ENCODE data around the gene PLEKHG1.

Gene PLEKHG1

DNA sequence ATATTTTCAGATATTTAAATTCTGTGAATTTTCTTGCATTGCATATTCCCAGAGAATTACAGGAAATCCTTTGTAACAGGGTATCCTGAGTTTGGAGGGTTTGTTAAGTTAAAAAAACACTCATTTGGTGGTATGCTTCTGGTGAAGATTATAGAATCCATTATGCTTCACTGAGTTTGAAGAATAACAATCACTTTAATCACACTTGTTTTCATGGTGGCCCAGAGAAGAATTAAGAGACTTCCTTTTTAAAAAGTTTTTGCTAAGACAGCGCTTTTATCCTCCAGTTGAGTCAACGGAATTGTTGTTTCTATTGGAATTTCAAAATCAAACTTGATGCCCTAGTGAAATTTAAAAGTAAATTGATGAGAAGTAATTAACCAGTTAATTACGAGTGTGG is 17.4 kb downstream of the PLEKHG1 start:
- H3K4me3 ChIP-seq (ENCODE audit: low read depth, low read length): no peak overlapping the region
- TF ChIP-seq, protein P1, sequence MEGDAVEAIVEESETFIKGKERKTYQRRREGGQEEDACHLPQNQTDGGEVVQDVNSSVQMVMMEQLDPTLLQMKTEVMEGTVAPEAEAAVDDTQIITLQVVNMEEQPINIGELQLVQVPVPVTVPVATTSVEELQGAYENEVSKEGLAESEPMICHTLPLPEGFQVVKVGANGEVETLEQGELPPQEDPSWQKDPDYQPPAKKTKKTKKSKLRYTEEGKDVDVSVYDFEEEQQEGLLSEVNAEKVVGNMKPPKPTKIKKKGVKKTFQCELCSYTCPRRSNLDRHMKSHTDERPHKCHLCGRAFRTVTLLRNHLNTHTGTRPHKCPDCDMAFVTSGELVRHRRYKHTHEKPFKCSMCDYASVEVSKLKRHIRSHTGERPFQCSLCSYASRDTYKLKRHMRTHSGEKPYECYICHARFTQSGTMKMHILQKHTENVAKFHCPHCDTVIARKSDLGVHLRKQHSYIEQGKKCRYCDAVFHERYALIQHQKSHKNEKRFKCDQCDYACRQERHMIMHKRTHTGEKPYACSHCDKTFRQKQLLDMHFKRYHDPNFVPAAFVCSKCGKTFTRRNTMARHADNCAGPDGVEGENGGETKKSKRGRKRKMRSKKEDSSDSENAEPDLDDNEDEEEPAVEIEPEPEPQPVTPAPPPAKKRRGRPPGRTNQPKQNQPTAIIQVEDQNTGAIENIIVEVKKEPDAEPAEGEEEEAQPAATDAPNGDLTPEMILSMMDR (conservative IDR thresholded peaks at IDR 0.05; ENCODE audit: low read depth, low read length): no peak
- no peak for DNase-seq (ENCODE audit: low read depth)

- DNase-seq (ENCODE audit: low read depth): no peak
- H3K4me3 ChIP-seq (ENCODE audit: low read depth, low read length): no peak overlapping the region
- TF ChIP-seq, protein P1 (conservative IDR thresholded peaks at IDR 0.05; ENCODE audit: low read depth, low read length): no peak
Observed at GRCh38 chr6:150617496-150618460, 18.1 kb downstream of the PLEKHG1 start.

DNA sequence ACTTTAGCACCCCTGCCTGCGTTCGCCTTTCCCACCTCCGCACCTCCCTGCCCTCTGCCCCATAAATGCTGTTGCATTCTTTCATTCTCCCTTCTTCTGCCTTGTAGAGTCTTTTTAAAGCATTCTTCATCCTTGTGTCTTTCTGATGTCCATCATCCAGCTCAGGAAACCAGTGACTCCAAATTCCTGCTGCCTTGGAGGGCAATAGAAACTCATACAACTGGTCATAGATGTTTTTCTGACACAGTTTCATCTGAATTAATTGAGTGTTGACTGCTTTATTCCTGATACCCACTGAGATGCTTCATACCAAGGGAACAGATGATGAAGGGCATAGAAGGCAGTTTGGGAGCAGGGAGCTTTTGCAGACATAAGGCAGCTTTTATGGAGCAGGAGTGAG is 19.6 kb downstream of the PLEKHG1 start:
- H3K4me3 ChIP-seq (ENCODE audit: low read depth, low read length): no peak overlapping the region
- TF ChIP-seq, protein P1 (conservative IDR thresholded peaks at IDR 0.05; ENCODE audit: low read depth, low read length): no peak
- DNase-seq (ENCODE audit: low read depth): no peak

DNA sequence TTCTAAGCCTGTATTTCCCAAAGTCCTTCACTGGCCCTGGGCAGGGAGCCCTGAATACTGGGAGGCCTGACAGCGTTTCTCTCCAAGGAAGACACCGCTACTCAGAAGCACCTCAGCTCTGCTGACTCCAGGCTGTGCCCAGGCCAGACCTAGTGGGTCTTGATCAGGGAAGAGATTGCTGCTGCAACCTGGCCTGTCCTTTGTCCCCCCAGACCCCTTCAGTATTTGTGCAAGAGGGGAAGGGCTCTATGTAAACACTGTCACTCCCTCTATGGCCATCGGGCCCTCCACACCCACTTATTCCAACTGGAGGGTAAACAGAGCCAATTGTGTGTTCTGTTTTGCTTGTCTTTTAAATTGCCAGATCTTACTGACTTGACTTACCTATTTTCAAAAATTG is 20.6 kb downstream of the PLEKHG1 start:
- no peak for DNase-seq (ENCODE audit: low read depth)
- H3K4me3 ChIP-seq (ENCODE audit: low read depth, low read length): no peak overlapping the region
- TF ChIP-seq, protein P1 (conservative IDR thresholded peaks at IDR 0.05; ENCODE audit: low read depth, low read length): no peak

- TF ChIP-seq, protein P1 (conservative IDR thresholded peaks at IDR 0.05; ENCODE audit: low read depth, low read length): no peak
- no peak overlapping the region for H3K4me3 ChIP-seq (ENCODE audit: low read depth, low read length)
- DNase-seq (ENCODE audit: low read depth): no peak
Observed at GRCh38 chr6:150620763-150621162, 21.1 kb downstream of the PLEKHG1 start.

DNA sequence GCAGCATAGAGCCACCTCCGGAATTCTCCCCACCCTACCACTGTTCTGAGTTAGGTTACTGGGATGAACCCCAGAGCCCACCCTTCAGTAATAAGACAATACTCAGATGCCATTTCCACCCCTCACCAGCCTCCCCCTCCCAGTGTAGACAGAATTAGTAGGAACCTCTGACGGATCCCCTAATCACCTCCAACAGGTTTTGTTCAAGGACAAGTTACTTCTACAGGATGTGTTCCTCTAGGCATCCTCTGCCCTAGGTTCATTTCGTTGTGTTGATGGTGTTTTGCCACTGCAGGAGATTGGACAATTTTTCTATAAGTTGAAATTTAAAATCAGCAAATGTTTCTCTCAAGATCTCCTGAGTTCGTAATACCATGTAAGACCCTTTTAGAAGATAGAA is 22.8 kb downstream of the PLEKHG1 start:
- DNase-seq (ENCODE audit: low read depth): no peak
- H3K4me3 ChIP-seq (ENCODE audit: low read depth, low read length): no peak overlapping the region
- TF ChIP-seq, protein P1 (conservative IDR thresholded peaks at IDR 0.05; ENCODE audit: low read depth, low read length): no peak

Data from choroid plexus epithelial cell (primary cell).